Liver (tissue), 9 donors: ENCODE data around the gene THBD. TPM values are rescaled to one million over a fixed set of nuclear protein-coding genes. Genes with fewer than 3 reads are reported as not detected.

Experiments
- DNase-seq: peaks from one replicate; pipeline ENCODE4 v3.0.0-alpha.2; 2017; ENCODE audit warnings: low spot score
- H3K27ac ChIP-seq, 2 donors: one replicate each; pipeline ENCODE4 v1.7.0; 2013; ENCODE audit warnings: inconsistent platforms in 2 of 2, low read length in 2 of 2, control low read depth in 1 of 2, low read depth in 1 of 2, mild to moderate bottlenecking in 1 of 2
- H3K27me3 ChIP-seq, 4 donors: one replicate each; pipeline versions ENCODE4 v1.6.1 to v1.7.0; 2013; ENCODE audit warnings: low read length in 3 of 4, inconsistent platforms in 1 of 4, mild to moderate bottlenecking in 1 of 4, moderate library complexity in 1 of 4; ENCODE audit not compliant: control insufficient read depth in 4 of 4, insufficient read depth in 4 of 4
- H3K36me3 ChIP-seq, 4 donors: one replicate each; pipeline versions ENCODE4 v1.6.1 to v1.7.0; 2013; ENCODE audit warnings: low read length in 3 of 4, mild to moderate bottlenecking in 3 of 4, low read depth in 1 of 4, moderate library complexity in 1 of 4; ENCODE audit not compliant: control insufficient read depth in 4 of 4, insufficient read depth in 3 of 4
- H3K4me1 ChIP-seq, 4 donors: one replicate each; pipeline versions ENCODE4 v1.6.1 to v1.7.0; 2013; ENCODE audit warnings: low read length in 3 of 4, mild to moderate bottlenecking in 3 of 4, moderate library complexity in 1 of 4; ENCODE audit not compliant: control insufficient read depth in 4 of 4, insufficient read depth in 4 of 4
- H3K4me3 ChIP-seq, 3 donors: one replicate each; pipeline versions ENCODE4 v1.6.1 to v1.7.0; 2013; ENCODE audit warnings: low read length in 3 of 3, control low read depth in 1 of 3, low read depth in 1 of 3, mild to moderate bottlenecking in 1 of 3
- H3K9ac ChIP-seq, 2 donors: one replicate each; pipeline ENCODE4 v1.7.0; 2013; ENCODE audit warnings: low read length in 2 of 2, mild to moderate bottlenecking in 2 of 2, moderate library complexity in 2 of 2, control low read depth in 1 of 2, low read depth in 1 of 2
- H3K9me3 ChIP-seq, 4 donors: one replicate each; pipeline versions ENCODE4 v1.6.1 to v1.7.0; 2013; ENCODE audit warnings: low read length in 3 of 4; ENCODE audit not compliant: control insufficient read depth in 4 of 4
- EGR1 ChIP-seq, 2 donors: IDR thresholded peaks; 2 replicates each; pipeline ENCODE4 v1.6.1; 2016 to 2018; ENCODE audit warnings: antibody characterized with exemption in 2 of 2, low read depth in 2 of 2
- FOXA1 ChIP-seq: IDR thresholded peaks from 2 replicates; pipeline ENCODE4 v1.6.1; 2016; ENCODE audit warnings: antibody characterized with exemption
- FOXA2 ChIP-seq: IDR thresholded peaks from 2 replicates; pipeline ENCODE4 v1.6.1; 2016; ENCODE audit warnings: antibody characterized with exemption
- GABPA ChIP-seq, 2 donors: IDR thresholded peaks in 1 of 2; conservative IDR thresholded peaks in 1 of 2; 2 replicates each; pipeline ENCODE4 v1.6.1; 2016; ENCODE audit warnings: antibody characterized with exemption in 2 of 2, mild to moderate bottlenecking in 1 of 2, moderate library complexity in 1 of 2
- HNF4A ChIP-seq, 2 donors: conservative IDR thresholded peaks; 2 replicates each; pipeline ENCODE4 v1.6.1; 2016; ENCODE audit warnings: antibody characterized with exemption in 2 of 2, mild to moderate bottlenecking in 2 of 2
- HNF4G ChIP-seq: IDR thresholded peaks from 2 replicates; pipeline ENCODE4 v1.6.1; 2016; ENCODE audit warnings: antibody characterized with exemption
- JUND ChIP-seq, 2 donors: IDR thresholded peaks; 2 replicates each; pipeline ENCODE4 v1.6.1; 2016; ENCODE audit warnings: antibody characterized with exemption in 2 of 2
- NR2F2 ChIP-seq: IDR thresholded peaks from 2 replicates; pipeline ENCODE4 v1.6.1; 2016; ENCODE audit warnings: antibody characterized with exemption
- RAD21 ChIP-seq, 2 donors: IDR thresholded peaks; 2 replicates each; pipeline ENCODE4 v1.6.1; 2016; ENCODE audit warnings: antibody characterized with exemption in 2 of 2, mild to moderate bottlenecking in 2 of 2
- RXRA ChIP-seq, 2 donors: IDR thresholded peaks; 2 replicates each; pipeline ENCODE4 v1.6.1; 2017 to 2018; ENCODE audit warnings: antibody characterized with exemption in 2 of 2, mild to moderate bottlenecking in 1 of 2
- SP1 ChIP-seq: IDR thresholded peaks from 2 replicates; pipeline ENCODE4 v1.6.1; 2018; ENCODE audit warnings: antibody characterized with exemption, mild to moderate bottlenecking
- TAF1 ChIP-seq: conservative IDR thresholded peaks from 2 replicates; pipeline ENCODE4 v1.6.1; 2016; ENCODE audit warnings: antibody characterized with exemption, mild to moderate bottlenecking
- YY1 ChIP-seq: IDR thresholded peaks from 2 replicates; pipeline ENCODE4 v1.6.1; 2016; ENCODE audit warnings: antibody characterized with exemption, mild to moderate bottlenecking
- WGBS: extraction: QIAGEN DNeasy Blood & Tissue Kit; methylation state at CpG from one replicate; pipeline ENCODE4 v1.1.7; 2013; 5-methylcytosine and 5-hydroxymethylcytosine counted together
- polyA plus RNA-seq, 2 donors: library from polyadenylated mRNA; stranded (reverse) in 1 of 2; unstranded in 1 of 2; fragments of 200-250 nt in 1 of 2; fragments of >200 nt in 1 of 2; fragmentation: Nextera tagmentation in 1 of 2; extraction: Ambion mirVana in 1 of 2; gene quantifications; one replicate each; pipeline versions ENCODE4 v1.2.1 to v1.2.3, GENCODE V29; 2013 to 2015
- total RNA-seq, 2 donors: library from RNA; depleted of rRNA; stranded (reverse); fragments of >200 nt; gene quantifications; one replicate each; pipeline ENCODE4 v1.2.3, GENCODE V29; 2014
- TF ChIP-seq, protein P1 (sequence below): IDR thresholded peaks from 2 replicates; pipeline ENCODE4 v1.6.1; 2016; ENCODE audit warnings: antibody characterized with exemption
- TF ChIP-seq, protein P2 (sequence below): IDR thresholded peaks from 2 replicates; pipeline ENCODE4 v1.6.1; 2016; ENCODE audit warnings: antibody characterized with exemption, mild to moderate bottlenecking
- donor health status: healthy.
- donor health status: healthy.
- donor health status: healthy.
- donor health status: healthy.
- donor health status: healthy.

The THBD gene
- total and polyA plus RNA-seq, 4 donors: 1.4 to 6.6 (median 3.1) TPM

DNA sequence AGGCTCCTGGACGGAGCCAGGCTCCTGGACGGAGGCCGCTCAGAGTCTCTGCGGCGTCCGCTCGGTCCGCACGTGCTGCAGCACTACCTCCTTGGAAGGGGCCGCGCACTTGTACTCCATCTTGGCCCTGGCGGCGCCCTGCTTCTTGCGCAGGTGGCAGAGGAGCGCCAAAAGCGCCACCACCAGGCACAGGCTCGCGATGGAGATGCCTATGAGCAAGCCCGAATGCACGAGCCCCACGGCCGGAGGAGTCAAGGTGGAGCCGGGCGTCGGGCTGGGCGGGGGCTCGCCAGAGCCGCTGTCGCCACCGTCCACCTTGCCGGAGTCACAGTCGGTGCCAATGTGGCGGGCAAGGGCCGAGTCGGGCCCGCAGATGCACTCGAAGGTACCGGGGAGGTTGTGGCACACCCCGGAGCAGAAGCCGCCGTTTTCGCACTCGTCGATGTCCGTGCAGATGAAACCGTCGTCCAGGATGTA lies 1.7 kb downstream of the THBD start (continued):
- TF ChIP-seq RXRA (IDR thresholded peaks at IDR 0.05) (no peak), HNF4A (conservative IDR thresholded peaks at IDR 0.05) (no peak), YY1 (no peak), HNF4G (no peak), EGR1 (IDR thresholded peaks at IDR 0.05; ENCODE audit: low read depth in 2 of 2) (no peak)
- TF ChIP-seq, protein P1, sequence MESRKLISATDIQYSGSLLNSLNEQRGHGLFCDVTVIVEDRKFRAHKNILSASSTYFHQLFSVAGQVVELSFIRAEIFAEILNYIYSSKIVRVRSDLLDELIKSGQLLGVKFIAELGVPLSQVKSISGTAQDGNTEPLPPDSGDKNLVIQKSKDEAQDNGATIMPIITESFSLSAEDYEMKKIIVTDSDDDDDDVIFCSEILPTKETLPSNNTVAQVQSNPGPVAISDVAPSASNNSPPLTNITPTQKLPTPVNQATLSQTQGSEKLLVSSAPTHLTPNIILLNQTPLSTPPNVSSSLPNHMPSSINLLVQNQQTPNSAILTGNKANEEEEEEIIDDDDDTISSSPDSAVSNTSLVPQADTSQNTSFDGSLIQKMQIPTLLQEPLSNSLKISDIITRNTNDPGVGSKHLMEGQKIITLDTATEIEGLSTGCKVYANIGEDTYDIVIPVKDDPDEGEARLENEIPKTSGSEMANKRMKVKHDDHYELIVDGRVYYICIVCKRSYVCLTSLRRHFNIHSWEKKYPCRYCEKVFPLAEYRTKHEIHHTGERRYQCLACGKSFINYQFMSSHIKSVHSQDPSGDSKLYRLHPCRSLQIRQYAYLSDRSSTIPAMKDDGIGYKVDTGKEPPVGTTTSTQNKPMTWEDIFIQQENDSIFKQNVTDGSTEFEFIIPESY: no peak

DNA sequence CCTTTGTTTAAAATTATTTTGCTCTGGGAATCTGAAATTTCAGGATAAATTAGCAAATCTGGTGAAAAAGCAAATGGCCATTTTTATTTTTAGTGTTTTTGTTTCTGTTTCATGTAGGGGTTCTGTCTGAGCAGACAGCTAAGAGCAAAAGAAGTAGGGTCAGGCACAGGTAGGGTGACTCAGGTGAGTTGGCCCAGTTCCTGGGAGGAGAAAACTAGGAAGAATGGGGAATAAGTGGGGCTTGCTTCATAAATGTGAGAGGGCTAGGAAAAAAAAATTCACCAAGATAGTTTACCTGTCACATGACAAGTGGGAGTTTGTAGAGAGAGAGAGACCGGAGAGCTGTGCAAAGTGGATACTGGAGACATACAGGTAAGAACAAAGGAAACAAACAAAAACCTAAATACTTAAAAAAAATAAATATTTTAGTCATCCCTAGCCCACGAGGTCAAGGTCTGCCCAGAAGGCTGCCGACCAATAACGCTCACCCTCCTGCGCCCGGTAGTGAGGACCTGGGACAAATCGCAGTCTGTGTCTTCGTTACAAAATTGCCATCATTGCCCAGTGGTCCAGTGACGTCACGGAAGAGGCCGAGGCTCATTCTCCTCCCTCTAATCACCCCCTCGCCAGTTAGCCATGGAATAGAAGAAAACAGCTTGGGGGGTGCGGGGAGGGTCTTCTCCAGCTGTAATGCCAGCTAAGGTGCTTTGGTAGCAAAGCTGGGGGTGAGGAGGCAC lies 2.3 kb downstream of the THBD start:
- H3K4me3 ChIP-seq: peak overlapping the region; percentile 19 to 50 (median 35)
- H3K27me3 ChIP-seq: peaks cover 0 to 12% (median 2%) of the 10 kb centered on the region in 4 donors
- H3K4me1 ChIP-seq: peaks cover 4 to 33% (median 6%) of the 10 kb centered on the region in 4 donors
- TF ChIP-seq SP1 (no peak), NR2F2 (no peak), HNF4A (conservative IDR thresholded peaks at IDR 0.05) (no peak), TAF1 (no peak), GABPA (IDR thresholded peaks at IDR 0.05 in 1 of 2, conservative IDR thresholded peaks at IDR 0.05 in 1 of 2) (no peak)
- TF ChIP-seq, protein P2, sequence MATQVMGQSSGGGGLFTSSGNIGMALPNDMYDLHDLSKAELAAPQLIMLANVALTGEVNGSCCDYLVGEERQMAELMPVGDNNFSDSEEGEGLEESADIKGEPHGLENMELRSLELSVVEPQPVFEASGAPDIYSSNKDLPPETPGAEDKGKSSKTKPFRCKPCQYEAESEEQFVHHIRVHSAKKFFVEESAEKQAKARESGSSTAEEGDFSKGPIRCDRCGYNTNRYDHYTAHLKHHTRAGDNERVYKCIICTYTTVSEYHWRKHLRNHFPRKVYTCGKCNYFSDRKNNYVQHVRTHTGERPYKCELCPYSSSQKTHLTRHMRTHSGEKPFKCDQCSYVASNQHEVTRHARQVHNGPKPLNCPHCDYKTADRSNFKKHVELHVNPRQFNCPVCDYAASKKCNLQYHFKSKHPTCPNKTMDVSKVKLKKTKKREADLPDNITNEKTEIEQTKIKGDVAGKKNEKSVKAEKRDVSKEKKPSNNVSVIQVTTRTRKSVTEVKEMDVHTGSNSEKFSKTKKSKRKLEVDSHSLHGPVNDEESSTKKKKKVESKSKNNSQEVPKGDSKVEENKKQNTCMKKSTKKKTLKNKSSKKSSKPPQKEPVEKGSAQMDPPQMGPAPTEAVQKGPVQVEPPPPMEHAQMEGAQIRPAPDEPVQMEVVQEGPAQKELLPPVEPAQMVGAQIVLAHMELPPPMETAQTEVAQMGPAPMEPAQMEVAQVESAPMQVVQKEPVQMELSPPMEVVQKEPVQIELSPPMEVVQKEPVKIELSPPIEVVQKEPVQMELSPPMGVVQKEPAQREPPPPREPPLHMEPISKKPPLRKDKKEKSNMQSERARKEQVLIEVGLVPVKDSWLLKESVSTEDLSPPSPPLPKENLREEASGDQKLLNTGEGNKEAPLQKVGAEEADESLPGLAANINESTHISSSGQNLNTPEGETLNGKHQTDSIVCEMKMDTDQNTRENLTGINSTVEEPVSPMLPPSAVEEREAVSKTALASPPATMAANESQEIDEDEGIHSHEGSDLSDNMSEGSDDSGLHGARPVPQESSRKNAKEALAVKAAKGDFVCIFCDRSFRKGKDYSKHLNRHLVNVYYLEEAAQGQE: no peak
- no peaks in the 10 kb centered on the region for H3K36me3 ChIP-seq
- H3K9me3 ChIP-seq: no peaks in the 10 kb centered on the region
- no peak overlapping the region for H3K27ac ChIP-seq
- no peak overlapping the region for H3K9ac ChIP-seq
- WGBS: 60% methylated on average over 13 of the region's 13 CpGs
- no peak for DNase-seq

DNA sequence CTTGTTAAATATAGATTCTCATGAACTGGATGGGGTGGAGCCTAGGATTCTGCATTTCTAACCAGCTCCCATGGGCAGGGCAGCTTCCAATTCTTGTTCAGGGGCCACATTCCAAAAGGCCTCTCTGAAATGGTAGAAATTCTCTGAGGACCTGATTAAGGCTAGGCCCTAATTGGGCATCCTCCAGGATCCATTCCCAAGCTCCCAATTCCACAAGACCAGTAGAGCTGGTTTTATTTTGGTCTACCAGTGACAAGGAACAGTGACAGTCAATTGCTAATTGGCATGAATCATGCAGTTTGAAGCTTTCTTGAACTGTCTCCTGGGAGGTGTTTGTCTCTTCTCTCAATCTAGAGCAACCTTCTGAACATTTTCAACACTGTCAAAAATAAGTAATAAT lies 3.0 kb downstream of the THBD start:
- DNase-seq: no peak
- Histone ChIP-seq H3K36me3 (no peaks in the 10 kb centered on the region), H3K27ac (no peak overlapping the region), H3K4me1 (peaks cover 4 to 33% (median 6%) of the 10 kb centered on the region in 4 donors), H3K27me3 (peaks cover 0 to 12% (median 2%) of the 10 kb centered on the region in 4 donors), H3K4me3 (no peak overlapping the region), H3K9me3 (no peaks in the 10 kb centered on the region), H3K9ac (no peak overlapping the region)
- TF ChIP-seq RAD21 (IDR thresholded peaks at IDR 0.05) (no peak), YY1 (no peak), HNF4A (conservative IDR thresholded peaks at IDR 0.05) (no peak), JUND (IDR thresholded peaks at IDR 0.05) (no peak), FOXA1 (no peak), GABPA (IDR thresholded peaks at IDR 0.05 in 1 of 2, conservative IDR thresholded peaks at IDR 0.05 in 1 of 2) (no peak), SP1 (no peak), EGR1 (IDR thresholded peaks at IDR 0.05; ENCODE audit: low read depth in 2 of 2) (no peak), HNF4G (no peak), FOXA2 (no peak)
- TF ChIP-seq, protein P2: no peak
